ENCODE results near the gene DSCAM. TPM values are rescaled to one million over a fixed set of nuclear protein-coding genes. Genes with fewer than 3 reads are reported as not detected.
"Not testable (repeated sequence)": the region's sequence is repeated elsewhere in the genome, so short reads cannot be mapped to it uniquely, and the experiment has no call there.

Gene DSCAM
- total RNA-seq, 6 experiments from 2014 or later, result 1.0 to 1.3 (median 1.1) TPM

- Mint-ChIP-seq H3K27me3 (ENCODE audit: insufficient read depth) (no peaks in the 10 kb centered on the region), H3K4me3 (no peak overlapping the region), H3K9me3 (peaks cover 12% of the 10 kb centered on the region), H3K36me3 (ENCODE audit: low read depth) (no peaks in the 10 kb centered on the region), H3K4me1 (ENCODE audit: low read depth) (no peaks in the 10 kb centered on the region), H3K27ac (no peak overlapping the region)
- TF ChIP-seq CTCF (IDR thresholded peaks at IDR 0.05), result no peak
- DNase-seq, result no peak
These were observed 805.5 kb downstream of the DSCAM start for GRCh38 chr21:40041446-40041845.

DNA sequence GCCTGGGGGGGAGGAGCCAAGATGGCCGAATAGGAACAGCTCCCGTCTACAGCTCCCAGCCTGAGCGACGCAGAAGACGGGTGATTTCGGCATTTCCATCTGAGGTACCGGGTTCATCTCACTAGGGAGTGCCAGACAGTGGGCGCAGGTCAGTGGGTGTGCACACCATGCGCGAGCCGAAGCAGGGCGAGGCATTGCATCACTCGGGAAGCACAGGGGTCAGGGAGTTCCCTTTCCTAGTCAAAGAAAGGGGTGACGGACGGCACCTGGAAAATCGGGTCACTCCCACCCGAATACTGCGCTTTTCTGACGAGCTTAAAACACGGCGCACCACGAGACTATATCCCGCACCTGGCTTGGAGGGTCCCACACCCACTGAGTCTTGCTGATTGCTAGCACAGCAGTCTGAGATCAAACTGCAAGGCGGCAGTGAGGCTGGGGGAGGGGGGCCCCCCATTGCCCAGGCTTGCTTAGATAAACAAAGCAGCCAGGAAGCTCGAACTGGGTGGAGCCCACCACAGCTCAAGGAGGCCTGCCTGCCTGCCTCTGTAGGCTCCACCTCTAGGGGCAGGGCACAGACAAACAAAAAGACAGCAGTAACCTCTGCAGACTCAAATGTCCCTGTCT lies 813.7 kb downstream of the DSCAM start:
- not testable (repeated sequence) for H3K36me3 Mint-ChIP-seq (ENCODE audit: low read depth); H3K27me3 Mint-ChIP-seq (ENCODE audit: insufficient read depth); DNase-seq; H3K4me3 Mint-ChIP-seq; H3K4me1 Mint-ChIP-seq (ENCODE audit: low read depth); H3K27ac Mint-ChIP-seq
- peaks cover 38% of the 10 kb centered on the region for H3K9me3 Mint-ChIP-seq

DNA sequence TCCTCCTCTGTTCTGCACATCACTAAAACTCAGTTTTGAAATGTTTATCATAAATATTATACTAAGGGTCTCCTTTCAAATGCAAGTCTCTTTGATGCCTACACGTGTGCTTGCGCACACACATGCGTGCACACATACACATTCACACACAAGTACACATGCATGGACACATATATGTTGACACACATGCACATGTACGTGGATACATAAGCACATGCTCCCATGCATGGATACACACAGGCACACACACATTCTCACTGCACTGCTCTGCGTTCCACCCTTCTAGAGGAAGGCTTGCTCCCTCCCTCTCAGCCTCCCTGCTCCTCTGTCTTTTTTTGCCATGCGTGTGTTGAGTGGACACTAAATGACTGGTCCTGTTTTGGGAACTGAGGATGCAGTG lies 817.1 kb downstream of the DSCAM start:
- H3K4me3 Mint-ChIP-seq, result no peak overlapping the region
- no peak overlapping the region for H3K27ac Mint-ChIP-seq
- TF ChIP-seq CTCF (IDR thresholded peaks at IDR 0.05), result no peak
- DNase-seq, result no peak
- H3K9me3 Mint-ChIP-seq, result peaks cover 38% of the 10 kb centered on the region
- H3K4me1 Mint-ChIP-seq (ENCODE audit: low read depth), result no peaks in the 10 kb centered on the region
- no peaks in the 10 kb centered on the region for H3K27me3 Mint-ChIP-seq (ENCODE audit: insufficient read depth)
- H3K36me3 Mint-ChIP-seq (ENCODE audit: low read depth), result peaks cover 10% of the 10 kb centered on the region; the same call in 1 of the 2 replicates

DNA sequence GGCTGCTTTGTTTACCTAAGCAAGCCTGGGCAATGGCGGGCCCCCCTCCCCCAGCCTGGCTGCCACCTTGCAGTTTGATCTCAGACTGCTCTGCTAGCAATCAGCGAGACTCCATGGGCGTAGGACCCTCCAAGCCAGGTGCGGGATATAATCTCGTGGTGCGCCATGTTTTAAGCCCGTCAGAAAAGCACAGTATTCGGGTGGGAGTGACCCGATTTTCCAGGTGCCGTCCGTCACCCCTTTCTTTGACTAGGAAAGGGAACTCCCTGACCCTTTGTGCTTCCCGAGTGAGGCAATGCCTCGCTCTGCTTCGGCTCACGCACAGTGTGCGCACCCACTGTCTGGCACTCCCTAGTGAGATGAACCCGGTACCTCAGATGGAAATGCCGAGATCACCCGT lies 818.6 kb downstream of the DSCAM start:
- not testable (repeated sequence) for H3K36me3 Mint-ChIP-seq (ENCODE audit: low read depth); H3K27ac Mint-ChIP-seq; H3K27me3 Mint-ChIP-seq (ENCODE audit: insufficient read depth); H3K4me3 Mint-ChIP-seq; DNase-seq; H3K4me1 Mint-ChIP-seq (ENCODE audit: low read depth)
- peaks cover 38% of the 10 kb centered on the region for H3K9me3 Mint-ChIP-seq

DNA sequence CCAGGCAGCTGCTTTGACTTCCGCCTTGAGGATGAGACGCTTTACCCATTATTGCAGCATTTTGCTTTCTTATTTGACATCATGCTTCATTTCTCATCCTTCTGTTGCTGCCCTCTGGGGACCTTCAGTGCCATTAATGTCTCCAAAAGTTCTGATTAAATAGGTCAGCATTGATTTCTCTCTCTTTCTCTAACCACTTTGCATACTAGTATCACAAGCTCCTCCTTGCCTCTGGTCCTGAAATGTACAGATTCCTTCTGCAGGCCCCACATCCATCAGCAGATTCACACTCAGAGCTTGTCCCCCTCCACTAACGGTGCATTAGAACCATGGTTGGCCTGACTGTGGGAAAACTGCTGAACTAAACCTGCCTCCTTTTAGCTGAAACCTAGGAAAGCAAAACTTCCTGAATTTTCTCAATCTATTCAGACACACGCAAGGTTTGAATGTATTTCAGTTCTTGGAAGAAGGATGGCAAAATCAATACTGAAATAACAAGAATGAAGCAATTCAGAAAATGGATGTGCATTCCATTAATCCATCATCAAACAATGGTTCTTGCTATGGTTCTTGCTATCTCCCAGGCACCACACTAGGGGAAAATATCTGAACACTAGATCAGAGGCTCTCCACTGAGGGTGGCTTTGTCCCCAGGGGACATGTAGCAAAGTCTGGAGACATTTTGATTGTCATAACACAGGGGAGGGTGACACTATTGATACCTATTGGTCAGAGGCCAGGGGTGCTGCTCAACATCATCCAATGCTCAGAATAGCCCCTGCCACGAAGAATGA lies 825.2 kb downstream of the DSCAM start:
- no peak for TF ChIP-seq CTCF (IDR thresholded peaks at IDR 0.05)
- Mint-ChIP-seq H3K4me3 (no peak overlapping the region), H3K9me3 (peaks cover 35% of the 10 kb centered on the region), H3K27me3 (ENCODE audit: insufficient read depth) (no peaks in the 10 kb centered on the region; the same call in 1 of the 2 replicates), H3K4me1 (ENCODE audit: low read depth) (no peaks in the 10 kb centered on the region), H3K36me3 (ENCODE audit: low read depth) (peaks cover 5% of the 10 kb centered on the region), H3K27ac (no peak overlapping the region)
- DNase-seq, result no peak

DNA sequence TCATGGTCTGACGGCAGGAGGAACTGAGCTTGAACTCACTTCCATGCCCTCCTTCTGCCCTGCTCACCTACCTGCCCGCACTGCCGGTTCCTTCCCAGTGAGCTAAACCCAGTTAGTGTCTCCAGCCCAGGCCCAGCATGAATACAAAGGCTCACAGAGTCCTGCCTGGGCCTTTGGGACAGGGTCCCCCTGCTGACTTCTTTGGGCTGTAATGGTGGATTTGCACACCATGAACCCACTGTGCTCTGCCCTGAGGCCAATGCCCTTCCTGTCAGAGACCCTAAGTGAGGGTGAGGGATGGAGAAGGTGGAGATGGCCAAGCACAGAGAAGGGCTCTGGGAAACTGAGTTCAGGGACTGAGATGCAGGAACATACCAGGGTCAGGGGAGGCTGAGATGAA lies 826.3 kb downstream of the DSCAM start:
- Mint-ChIP-seq H3K27me3 (ENCODE audit: insufficient read depth) (no peaks in the 10 kb centered on the region; the same call in 1 of the 2 replicates), H3K27ac (no peak overlapping the region), H3K4me3 (no peak overlapping the region), H3K9me3 (peaks cover 35% of the 10 kb centered on the region), H3K36me3 (ENCODE audit: low read depth) (peaks cover 5% of the 10 kb centered on the region), H3K4me1 (ENCODE audit: low read depth) (no peaks in the 10 kb centered on the region)
- TF ChIP-seq CTCF (IDR thresholded peaks at IDR 0.05), result no peak
- no peak for DNase-seq

Data from HFFc6 (cell line).